ENCODE measurements around the gene TNFAIP2. TPM values are rescaled to one million over a fixed set of nuclear protein-coding genes. Genes with fewer than 3 reads are reported as not detected.

TNFAIP2 gene
- total and polyA plus RNA-seq, 9 donors: 7.1 to 258 (median 27.4) TPM

DNA sequence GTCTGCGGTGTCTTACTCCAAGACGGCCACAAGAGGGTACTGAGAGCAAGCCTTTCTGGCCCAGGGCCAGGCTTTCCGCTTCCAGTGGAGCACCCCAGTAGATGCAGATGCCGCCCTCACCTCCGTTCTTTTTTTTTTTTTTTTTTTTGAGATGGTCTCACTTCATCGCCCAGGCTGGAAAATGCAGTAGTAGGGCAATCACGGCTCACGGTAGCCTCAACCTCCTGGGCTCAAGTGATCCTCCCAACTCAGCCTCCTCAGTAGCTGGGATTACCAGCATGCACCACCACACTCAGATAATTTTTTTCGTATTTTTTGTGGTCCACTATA is 44.9 kb upstream of the TNFAIP2 start:
- DNase-seq: peak; percentile 73 to 85 (median 81)
- TF ChIP-seq, protein P1, sequence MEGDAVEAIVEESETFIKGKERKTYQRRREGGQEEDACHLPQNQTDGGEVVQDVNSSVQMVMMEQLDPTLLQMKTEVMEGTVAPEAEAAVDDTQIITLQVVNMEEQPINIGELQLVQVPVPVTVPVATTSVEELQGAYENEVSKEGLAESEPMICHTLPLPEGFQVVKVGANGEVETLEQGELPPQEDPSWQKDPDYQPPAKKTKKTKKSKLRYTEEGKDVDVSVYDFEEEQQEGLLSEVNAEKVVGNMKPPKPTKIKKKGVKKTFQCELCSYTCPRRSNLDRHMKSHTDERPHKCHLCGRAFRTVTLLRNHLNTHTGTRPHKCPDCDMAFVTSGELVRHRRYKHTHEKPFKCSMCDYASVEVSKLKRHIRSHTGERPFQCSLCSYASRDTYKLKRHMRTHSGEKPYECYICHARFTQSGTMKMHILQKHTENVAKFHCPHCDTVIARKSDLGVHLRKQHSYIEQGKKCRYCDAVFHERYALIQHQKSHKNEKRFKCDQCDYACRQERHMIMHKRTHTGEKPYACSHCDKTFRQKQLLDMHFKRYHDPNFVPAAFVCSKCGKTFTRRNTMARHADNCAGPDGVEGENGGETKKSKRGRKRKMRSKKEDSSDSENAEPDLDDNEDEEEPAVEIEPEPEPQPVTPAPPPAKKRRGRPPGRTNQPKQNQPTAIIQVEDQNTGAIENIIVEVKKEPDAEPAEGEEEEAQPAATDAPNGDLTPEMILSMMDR (IDR thresholded peaks at IDR 0.05): peak; percentile 48 to 62 (median 59)
- TF ChIP-seq POLR2A (IDR thresholded peaks at IDR 0.05): no peak
- Histone ChIP-seq H3K27me3 (no peaks in the 10 kb centered on the region), H3K9me3 (no peaks in the 10 kb centered on the region), H3K36me3 (no peaks in the 10 kb centered on the region), H3K4me3 (no peak overlapping the region), H3K4me1 (ENCODE audit: insufficient read depth) (peaks cover 3% of the 10 kb centered on the region), H3K27ac (no peak overlapping the region)
- intact Hi-C loops (cut with DNase I): loop anchor here in 2 of 4 donors (10.0 kb wide), 1 partner anchor 216 kb away; no protein-coding TSS in a partner anchor
- WGBS, 3 donors: 11 to 15% (median 14%) methylated on average over 9 of the region's 9 CpGs

DNA sequence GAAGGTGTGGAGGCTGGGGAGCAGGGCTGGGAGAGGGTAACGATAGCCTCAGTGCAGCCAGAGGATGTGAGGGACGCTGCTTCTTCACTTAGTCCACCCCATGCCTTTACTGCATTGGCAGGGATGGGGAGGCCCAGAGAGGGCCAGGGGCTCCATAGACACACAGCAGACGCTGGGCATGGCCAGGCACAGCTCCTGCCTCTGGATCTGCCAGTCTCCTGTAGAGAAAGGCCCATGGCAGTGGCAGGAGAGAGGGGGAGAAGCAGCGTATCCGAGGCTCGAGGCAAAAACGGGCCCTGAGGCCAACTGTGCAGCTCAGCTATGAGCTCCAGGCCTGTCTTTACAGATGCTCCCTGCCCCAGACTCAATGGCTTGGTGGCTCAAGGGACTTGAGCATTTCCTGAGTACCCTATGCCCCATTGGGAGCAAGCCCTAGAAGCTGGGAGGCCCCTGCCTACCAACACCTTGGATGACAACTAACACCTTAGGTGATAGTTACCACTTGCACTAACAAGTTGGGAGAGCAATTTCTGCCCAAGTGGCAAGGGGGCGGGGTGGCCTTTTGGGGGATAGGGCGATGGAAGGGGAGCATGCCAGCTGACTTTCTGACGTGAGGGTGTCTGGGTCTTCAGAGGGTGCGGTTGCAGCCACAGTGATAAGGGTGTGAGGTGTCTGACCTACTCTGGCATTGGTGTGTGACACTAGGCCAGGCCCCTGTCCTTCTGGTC is 44.2 kb upstream of the TNFAIP2 start:
- Histone ChIP-seq H3K4me3 (no peak overlapping the region), H3K36me3 (no peaks in the 10 kb centered on the region), H3K9me3 (no peaks in the 10 kb centered on the region), H3K4me1 (ENCODE audit: insufficient read depth) (peaks cover 4% of the 10 kb centered on the region), H3K27me3 (no peaks in the 10 kb centered on the region), H3K27ac (no peak overlapping the region)
- 69 to 73% (median 73%) methylated on average over 11 of the region's 11 CpGs for WGBS, 3 donors
- no peak for TF ChIP-seq POLR2A (IDR thresholded peaks at IDR 0.05)
- no peak for TF ChIP-seq EP300 (IDR thresholded peaks at IDR 0.05)
- TF ChIP-seq, protein P1 (IDR thresholded peaks at IDR 0.05): no peak
- no peak for DNase-seq
- intact Hi-C loops (cut with DNase I): loop anchor here in 2 of 4 donors (10.0 kb wide), 1 partner anchor 216 kb away; no protein-coding TSS in a partner anchor

DNA sequence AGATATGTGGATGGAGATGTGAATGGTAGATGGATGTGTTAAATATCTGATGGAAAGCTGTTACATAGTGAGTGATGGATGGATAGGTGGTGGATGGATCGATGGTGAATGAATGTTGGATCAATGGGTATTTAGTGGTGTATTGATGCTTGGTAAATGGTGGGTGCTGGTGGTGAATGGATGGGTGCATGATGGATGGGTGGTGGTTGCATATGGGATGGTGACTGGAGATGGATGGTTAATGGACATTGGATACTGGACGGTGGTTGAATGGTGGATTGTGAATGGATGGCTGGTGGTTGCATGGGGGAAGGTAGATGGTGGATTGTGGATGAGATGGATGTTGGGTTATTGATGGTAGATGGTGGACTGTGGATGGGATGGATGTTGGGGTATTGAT is 41.3 kb upstream of the TNFAIP2 start:
- no peak overlapping the region for H3K4me3 ChIP-seq
- no peaks in the 10 kb centered on the region for H3K9me3 ChIP-seq
- no peak for DNase-seq
- H3K36me3 ChIP-seq: no peaks in the 10 kb centered on the region
- TF ChIP-seq POLR2A (IDR thresholded peaks at IDR 0.05): no peak
- TF ChIP-seq, protein P1 (IDR thresholded peaks at IDR 0.05): no peak
- H3K27ac ChIP-seq: no peak overlapping the region
- no peaks in the 10 kb centered on the region for H3K27me3 ChIP-seq
- 93 to 97% (median 94%) methylated on average over 2 of the region's 2 CpGs for WGBS, 3 donors
- H3K4me1 ChIP-seq (ENCODE audit: insufficient read depth): peaks cover 2% of the 10 kb centered on the region
- intact Hi-C loops (cut with DNase I): no loop called here

DNA sequence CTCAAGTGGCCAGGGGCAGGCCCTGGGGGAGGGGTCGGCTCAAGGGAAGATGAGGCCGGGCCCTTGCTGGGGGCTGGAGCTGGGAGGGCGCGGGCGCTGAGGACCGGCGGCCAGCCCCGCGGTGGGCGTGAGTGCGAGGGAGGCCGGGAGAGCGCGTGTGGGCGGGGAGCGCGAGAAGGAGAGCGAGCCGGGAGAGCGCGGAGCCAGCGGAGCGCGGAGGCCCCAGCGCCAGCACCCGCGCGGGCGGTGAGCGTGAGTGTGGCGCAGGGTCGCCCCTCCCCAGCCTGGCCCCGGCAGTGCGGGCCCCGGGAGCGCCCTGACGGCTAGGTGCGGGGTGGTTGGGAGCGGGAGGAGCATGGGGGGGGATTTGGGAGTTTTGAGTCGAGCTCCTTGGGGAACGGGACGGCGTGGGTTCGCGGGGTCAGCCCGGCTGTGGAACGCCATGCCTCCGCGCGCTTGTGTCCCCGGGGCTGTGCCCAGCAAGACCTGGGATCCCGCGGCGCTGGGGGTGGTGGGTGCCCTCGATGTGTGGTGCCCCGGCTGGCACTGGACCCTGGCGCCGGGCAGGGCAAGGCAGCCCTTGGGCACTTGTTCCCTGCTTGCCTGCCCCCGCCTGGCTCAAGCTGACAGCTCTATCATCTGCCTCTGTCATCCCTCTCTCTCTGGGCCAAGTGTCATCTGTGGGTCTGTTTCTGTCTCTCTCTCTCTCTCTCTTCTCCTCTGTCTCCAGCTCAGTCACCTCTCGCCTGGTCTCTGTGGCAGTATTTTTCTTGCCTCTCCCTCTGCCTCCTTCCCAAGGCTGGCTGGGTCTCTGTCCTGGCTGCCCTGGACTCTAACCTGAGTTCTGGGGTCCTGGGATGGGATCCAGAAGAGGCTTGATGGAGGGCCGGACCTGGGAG is 39.0 kb upstream of the TNFAIP2 start, which contains the start of gene LBHD2:
Gene LBHD2, plus strand, starts transcription at position 190 of the 899 bp plus-strand sequence. CDS start 1,803 bp downstream, outside the sequence.
- Histone ChIP-seq H3K36me3 (no peaks in the 10 kb centered on the region), H3K9me3 (no peaks in the 10 kb centered on the region), H3K27me3 (no peaks in the 10 kb centered on the region), H3K27ac (no peak within 1 kb of the TSS), H3K4me1 (ENCODE audit: insufficient read depth) (peaks cover 2% of the 10 kb centered on the region), H3K4me3 (no peak within 1 kb of the TSS)
- intact Hi-C loops (cut with DNase I): no loop called here
- TF ChIP-seq, protein P1 (IDR thresholded peaks at IDR 0.05): no peak
- TF ChIP-seq EP300 (IDR thresholded peaks at IDR 0.05): no peak
- no peak for TF ChIP-seq POLR2A (IDR thresholded peaks at IDR 0.05)
- DNase-seq: no peak
- WGBS, 3 donors: 16 to 23% (median 20%) methylated on average over 29 to 61 of the region's 61 CpGs

Data from ovary (tissue), 9 donors.